OCI-LY3 (cell line): ENCODE measurements around the gene GDPD2.

Experiments used
- H2AFZ ChIP-seq: fragments of 200-600, 300-600 bp; shearing (Covaris generic); 2 replicates; pipeline ENCODE4 v1.6.0; 2014; ENCODE audit warnings: antibody characterized with exemption, low read depth, low read length
- H3K27ac ChIP-seq: fragments of 200-600, 300-600 bp; sonication (generic); 2 replicates; pipeline ENCODE4 v1.5.1; 2014; ENCODE audit warnings: mild to moderate bottlenecking, low read length, moderate library complexity, mixed read lengths
- H3K27me3 ChIP-seq: fragments of 200-600, 300-600 bp; sonication (generic); 2 replicates; pipeline ENCODE4 v1.6.1; 2014; ENCODE audit warnings: low read depth, low read length, mixed read lengths
- H3K36me3 ChIP-seq: fragments of 200-600, 300-600 bp; sonication (generic); replicated peaks from 2 replicates; pipeline ENCODE3; 2014; ENCODE audit warnings: low read depth, low read length, mixed read lengths
- H3K4me1 ChIP-seq: fragments of 300-600, 200-600 bp; sonication (generic); 2 replicates; pipeline ENCODE4 v1.6.1; 2014; ENCODE audit warnings: low read length, mixed read lengths
- H3K4me2 ChIP-seq: fragments of 200-600, 300-600 bp; sonication (generic); 2 replicates; pipeline ENCODE4 v1.6.1; 2014; ENCODE audit warnings: low read length, mixed read lengths
- H3K4me3 ChIP-seq: fragments of 300-600, 200-600 bp; sonication (generic); 2 replicates; pipeline ENCODE4 v1.5.1; 2014; ENCODE audit warnings: antibody characterized with exemption, mild to moderate bottlenecking, low read length, moderate library complexity
- H3K79me2 ChIP-seq: fragments of 300-600, 200-600 bp; shearing (Covaris generic); 2 replicates; pipeline ENCODE4 v1.6.1; 2014; ENCODE audit warnings: mild to moderate bottlenecking, low read length, mixed read lengths
- H3K9ac ChIP-seq: fragments of 300-600, 200-600 bp; shearing (Covaris generic); 2 replicates; pipeline ENCODE4 v1.6.0; 2014; ENCODE audit warnings: mild to moderate bottlenecking, low read length, moderate library complexity
- H3K9me3 ChIP-seq: fragments of 200-600, 300-600 bp; shearing (Covaris generic); 2 replicates; pipeline ENCODE4 v1.6.1; 2014; ENCODE audit warnings: low read length, mixed read lengths; ENCODE audit not compliant: insufficient read depth
- H4K20me1 ChIP-seq: fragments of 200-600, 300-600 bp; sonication (generic); 2 replicates; pipeline ENCODE4 v1.6.1; 2016; ENCODE audit warnings: low read length, mixed read lengths; ENCODE audit not compliant: insufficient read depth
- CTCF ChIP-seq: fragments of 200-600, 300-600 bp; sonication (generic); IDR thresholded peaks from 2 replicates; pipeline ENCODE4 v1.5.1; 2014; ENCODE audit warnings: antibody characterized with exemption, low read length, low read depth
- EZH2phosphoT487 ChIP-seq: fragments of 200-600 bp; shearing (Covaris generic); IDR thresholded peaks from 2 replicates; pipeline ENCODE4 v1.6.1; 2018; ENCODE audit warnings: antibody characterized with exemption, mixed run types, low read depth

GDPD2 gene

DNA sequence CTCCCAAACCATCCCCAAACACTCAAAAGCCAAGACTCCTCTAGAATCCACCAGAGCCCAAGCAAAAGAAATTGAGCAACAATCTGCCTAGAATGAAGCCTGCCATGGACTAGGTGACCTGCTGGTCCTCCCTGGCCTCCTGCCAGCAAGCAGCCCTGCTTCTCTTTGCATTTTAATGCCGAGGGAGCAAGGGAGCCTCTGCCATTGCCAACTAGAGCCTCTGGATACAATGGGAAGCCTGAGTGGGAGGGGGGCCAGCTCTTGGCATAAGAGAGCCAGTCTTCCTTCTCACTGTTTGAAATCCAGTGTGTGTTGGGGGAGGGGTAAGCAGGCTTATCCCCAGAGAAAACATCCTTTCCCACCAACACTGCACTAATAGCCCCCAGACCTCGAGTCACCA, 1.5 kb upstream of the GDPD2 start:
- peaks cover 7% of the 10 kb centered on the region for H3K36me3 ChIP-seq
- H3K79me2 ChIP-seq = no peaks in the 10 kb centered on the region
- H3K4me2 ChIP-seq = no peak overlapping the region
- TF ChIP-seq EZH2phosphoT487 = no peak
- no peaks in the 10 kb centered on the region for H3K4me1 ChIP-seq
- H3K27me3 ChIP-seq = no peaks in the 10 kb centered on the region
- H3K9me3 ChIP-seq = no peaks in the 10 kb centered on the region
- no peak overlapping the region for H3K9ac ChIP-seq
- H2AFZ ChIP-seq = no peak overlapping the region
- H4K20me1 ChIP-seq = no peaks in the 10 kb centered on the region
- no peak overlapping the region for H3K4me3 ChIP-seq
- H3K27ac ChIP-seq = no peak overlapping the region

DNA sequence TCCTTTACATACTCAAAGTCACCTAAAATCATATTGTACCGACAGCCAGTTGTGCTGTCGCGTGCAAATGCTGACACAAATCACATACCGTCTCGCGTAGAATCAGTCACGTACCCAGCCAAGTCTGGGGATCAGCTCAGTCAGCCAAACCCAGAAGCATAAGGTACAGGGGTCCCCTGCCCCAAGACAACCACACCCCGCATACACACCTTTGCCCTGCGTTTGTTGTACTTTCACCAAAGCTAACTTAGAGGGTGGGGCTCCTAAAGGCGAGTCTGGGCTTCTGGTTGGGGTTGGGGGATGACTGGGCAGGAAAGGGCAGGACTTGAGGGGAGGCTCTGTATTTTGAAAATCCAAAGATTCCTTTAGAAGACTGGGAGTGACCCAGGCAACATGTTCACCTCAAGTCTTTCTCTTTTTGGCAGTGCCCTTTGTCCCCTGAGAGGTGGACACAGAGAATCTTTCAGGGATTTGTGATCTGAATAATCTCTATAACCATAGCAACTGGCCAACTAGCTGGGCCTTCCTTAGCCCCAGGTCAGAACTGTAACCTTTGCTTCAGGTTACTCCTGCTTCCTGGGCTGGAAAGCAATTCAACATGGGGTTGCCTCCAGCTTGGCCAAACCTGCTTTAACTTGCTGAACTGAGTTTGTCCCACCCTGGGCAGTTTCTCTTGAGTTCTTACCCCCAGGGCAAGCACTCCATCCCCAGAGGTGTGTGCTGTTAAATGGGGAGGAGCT, 992 bp downstream of the GDPD2 start:
- Histone ChIP-seq H3K9me3 (no peaks in the 10 kb centered on the region), H3K27ac (no peak overlapping the region), H3K27me3 (no peaks in the 10 kb centered on the region), H3K4me1 (peaks cover 7% of the 10 kb centered on the region), H3K4me2 (no peak overlapping the region), H4K20me1 (no peaks in the 10 kb centered on the region), H3K9ac (no peak overlapping the region), H3K4me3 (no peak overlapping the region), H3K79me2 (no peaks in the 10 kb centered on the region), H2AFZ (no peak overlapping the region), H3K36me3 (no peaks in the 10 kb centered on the region)
- no peak for TF ChIP-seq CTCF
- TF ChIP-seq EZH2phosphoT487 = no peak

GRCh38 chrX:70424801-70425200, 1.7 kb downstream of the GDPD2 start:
- no peaks in the 10 kb centered on the region for H3K36me3 ChIP-seq
- no peak overlapping the region for H3K4me2 ChIP-seq
- no peak for TF ChIP-seq EZH2phosphoT487
- TF ChIP-seq CTCF = no peak
- H4K20me1 ChIP-seq = no peaks in the 10 kb centered on the region
- H3K27me3 ChIP-seq = no peaks in the 10 kb centered on the region
- peaks cover 7% of the 10 kb centered on the region for H3K4me1 ChIP-seq
- no peaks in the 10 kb centered on the region for H3K9me3 ChIP-seq
- no peak overlapping the region for H2AFZ ChIP-seq
- no peaks in the 10 kb centered on the region for H3K79me2 ChIP-seq
- no peak overlapping the region for H3K4me3 ChIP-seq
- no peak overlapping the region for H3K27ac ChIP-seq
- H3K9ac ChIP-seq = no peak overlapping the region

DNA sequence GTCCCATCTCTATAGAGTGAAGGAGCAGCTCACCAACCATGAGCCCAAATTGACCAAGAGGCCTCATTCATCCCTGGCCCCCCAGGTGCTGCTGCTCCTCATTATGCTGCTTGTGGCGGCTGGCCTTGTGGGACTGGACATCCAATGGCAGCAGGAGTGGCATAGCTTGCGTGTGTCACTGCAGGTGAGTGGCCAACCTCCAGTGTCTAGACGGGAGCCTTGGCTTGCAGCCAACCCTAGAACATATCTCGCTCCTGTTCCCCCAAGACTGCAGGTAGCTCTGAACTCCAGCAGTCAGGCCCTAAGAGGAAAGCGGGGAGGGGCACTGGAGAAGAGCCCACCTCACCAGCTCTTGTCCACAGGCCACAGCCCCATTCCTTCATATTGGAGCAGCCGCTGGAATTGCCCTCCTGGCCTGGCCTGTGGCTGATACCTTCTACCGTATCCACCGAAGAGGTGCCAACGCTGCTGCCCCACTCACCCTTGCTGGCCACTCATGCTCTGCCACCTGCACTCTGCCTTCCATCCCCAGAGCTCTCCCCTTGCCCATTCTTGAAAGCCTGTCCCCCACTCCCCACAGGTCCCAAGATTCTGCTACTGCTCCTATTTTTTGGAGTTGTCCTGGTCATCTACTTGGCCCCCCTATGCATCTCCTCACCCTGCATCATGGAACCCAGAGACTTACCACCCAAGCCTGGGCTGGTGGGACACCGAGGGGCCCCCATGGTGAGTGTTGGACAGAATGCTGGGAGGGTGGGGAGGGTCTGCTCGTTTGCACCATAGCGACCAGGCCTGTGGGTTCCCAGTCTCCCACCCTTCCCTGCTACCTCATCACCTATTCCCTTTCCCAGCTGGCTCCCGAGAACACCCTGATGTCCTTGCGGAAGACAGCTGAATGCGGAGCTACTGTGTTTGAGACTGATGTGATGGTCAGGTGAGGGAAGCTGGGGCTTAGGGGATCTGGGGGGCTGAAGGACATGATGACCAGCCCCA, 3.5 kb downstream of the GDPD2 start:
- Histone ChIP-seq H3K27me3 (no peaks in the 10 kb centered on the region), H3K36me3 (no peaks in the 10 kb centered on the region), H2AFZ (no peak overlapping the region), H3K4me3 (no peak overlapping the region), H3K9ac (no peak overlapping the region), H3K27ac (no peak overlapping the region), H3K4me1 (peaks cover 7% of the 10 kb centered on the region), H3K9me3 (no peaks in the 10 kb centered on the region), H3K4me2 (no peak overlapping the region), H3K79me2 (no peaks in the 10 kb centered on the region), H4K20me1 (no peaks in the 10 kb centered on the region)
- TF ChIP-seq CTCF (no peak), EZH2phosphoT487 (no peak)
